Measurements from ENCODE around the gene TAMALIN. TPM values are rescaled to one million over a fixed set of nuclear protein-coding genes. Genes with fewer than 3 reads are reported as not detected.

TAMALIN gene
- total RNA-seq, 1 donor from 2014 or later: 11.1 TPM

DNA sequence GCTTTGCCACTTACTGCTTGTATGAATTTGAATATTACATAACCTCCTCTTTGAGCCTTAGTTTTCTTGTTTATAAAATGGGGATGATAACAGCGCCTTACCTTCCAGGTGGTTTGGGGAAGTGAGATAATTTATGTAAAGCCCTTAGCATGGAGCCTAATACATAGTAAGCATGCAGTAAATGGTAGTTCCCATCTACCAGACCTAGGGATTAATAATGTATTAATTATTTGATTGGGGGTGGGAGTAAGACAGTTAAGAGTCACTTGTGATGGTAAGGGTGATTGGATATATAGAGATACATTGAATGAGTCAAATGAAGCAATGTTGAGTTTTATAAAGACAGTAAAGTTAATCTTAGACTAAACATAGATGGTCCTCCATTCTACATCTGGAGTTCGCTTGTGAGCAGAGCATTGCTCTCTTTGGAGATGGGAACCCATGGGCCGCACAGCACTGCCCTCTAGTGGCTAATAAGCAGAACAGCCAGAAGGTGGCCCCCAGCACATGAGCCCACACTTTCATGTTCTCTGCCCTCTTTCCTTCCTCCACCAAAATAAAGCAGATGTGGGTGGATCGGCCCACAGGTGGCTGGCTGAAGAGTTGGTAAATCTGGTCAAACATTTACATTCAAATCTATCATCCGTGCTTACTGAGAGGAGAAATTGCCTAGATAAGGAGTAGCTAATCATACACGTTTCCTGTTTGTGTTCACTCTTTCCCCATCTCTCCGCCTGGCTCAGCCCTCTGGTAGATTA lies 26.5 kb upstream of the TAMALIN start:
- H3K27ac Mint-ChIP-seq (ENCODE audit: unreplicated experiment): no peak overlapping the region
- peaks cover 18% of the 10 kb centered on the region for H3K4me1 Mint-ChIP-seq (ENCODE audit: low read depth)

DNA sequence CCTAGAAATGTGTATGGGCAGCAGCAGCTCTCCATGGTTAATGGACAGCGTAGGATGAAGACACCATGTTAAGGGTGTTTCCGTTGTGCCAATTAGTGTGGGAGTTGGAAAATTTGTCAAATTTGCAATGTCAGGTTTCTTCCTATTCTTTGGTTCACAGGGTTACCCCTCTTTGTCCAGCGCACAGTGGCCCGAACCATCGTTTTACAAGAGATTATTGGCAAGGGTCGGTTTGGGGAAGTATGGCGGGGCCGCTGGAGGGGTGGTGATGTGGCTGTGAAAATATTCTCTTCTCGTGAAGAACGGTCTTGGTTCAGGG lies 26.0 kb upstream of the TAMALIN start:
- H3K27me3 Mint-ChIP-seq (ENCODE audit: low read depth): no peaks in the 10 kb centered on the region
- H3K27ac Mint-ChIP-seq (ENCODE audit: unreplicated experiment): no peak overlapping the region
- H3K36me3 Mint-ChIP-seq (ENCODE audit: low read depth): peaks cover 19% of the 10 kb centered on the region
- H3K4me1 Mint-ChIP-seq (ENCODE audit: low read depth): peaks cover 14% of the 10 kb centered on the region
- no peaks in the 10 kb centered on the region for H3K9me3 Mint-ChIP-seq (ENCODE audit: low read depth)
- TF ChIP-seq, protein P1, sequence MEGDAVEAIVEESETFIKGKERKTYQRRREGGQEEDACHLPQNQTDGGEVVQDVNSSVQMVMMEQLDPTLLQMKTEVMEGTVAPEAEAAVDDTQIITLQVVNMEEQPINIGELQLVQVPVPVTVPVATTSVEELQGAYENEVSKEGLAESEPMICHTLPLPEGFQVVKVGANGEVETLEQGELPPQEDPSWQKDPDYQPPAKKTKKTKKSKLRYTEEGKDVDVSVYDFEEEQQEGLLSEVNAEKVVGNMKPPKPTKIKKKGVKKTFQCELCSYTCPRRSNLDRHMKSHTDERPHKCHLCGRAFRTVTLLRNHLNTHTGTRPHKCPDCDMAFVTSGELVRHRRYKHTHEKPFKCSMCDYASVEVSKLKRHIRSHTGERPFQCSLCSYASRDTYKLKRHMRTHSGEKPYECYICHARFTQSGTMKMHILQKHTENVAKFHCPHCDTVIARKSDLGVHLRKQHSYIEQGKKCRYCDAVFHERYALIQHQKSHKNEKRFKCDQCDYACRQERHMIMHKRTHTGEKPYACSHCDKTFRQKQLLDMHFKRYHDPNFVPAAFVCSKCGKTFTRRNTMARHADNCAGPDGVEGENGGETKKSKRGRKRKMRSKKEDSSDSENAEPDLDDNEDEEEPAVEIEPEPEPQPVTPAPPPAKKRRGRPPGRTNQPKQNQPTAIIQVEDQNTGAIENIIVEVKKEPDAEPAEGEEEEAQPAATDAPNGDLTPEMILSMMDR (IDR thresholded peaks at IDR 0.05): no peak
- H3K4me3 Mint-ChIP-seq (ENCODE audit: unreplicated experiment): no peak overlapping the region
- DNase-seq (ENCODE audit: low spot score): no peak

More for the DNA sequence above, 26.5 kb upstream of the TAMALIN start:
- DNase-seq (ENCODE audit: low spot score): no peak
- peaks cover 19% of the 10 kb centered on the region for H3K36me3 Mint-ChIP-seq (ENCODE audit: low read depth)
- H3K9me3 Mint-ChIP-seq (ENCODE audit: low read depth): no peaks in the 10 kb centered on the region
- no peak overlapping the region for H3K4me3 Mint-ChIP-seq (ENCODE audit: unreplicated experiment)
- no peaks in the 10 kb centered on the region for H3K27me3 Mint-ChIP-seq (ENCODE audit: low read depth)
- TF ChIP-seq, protein P1 (IDR thresholded peaks at IDR 0.05): peak; percentile 96

DNA sequence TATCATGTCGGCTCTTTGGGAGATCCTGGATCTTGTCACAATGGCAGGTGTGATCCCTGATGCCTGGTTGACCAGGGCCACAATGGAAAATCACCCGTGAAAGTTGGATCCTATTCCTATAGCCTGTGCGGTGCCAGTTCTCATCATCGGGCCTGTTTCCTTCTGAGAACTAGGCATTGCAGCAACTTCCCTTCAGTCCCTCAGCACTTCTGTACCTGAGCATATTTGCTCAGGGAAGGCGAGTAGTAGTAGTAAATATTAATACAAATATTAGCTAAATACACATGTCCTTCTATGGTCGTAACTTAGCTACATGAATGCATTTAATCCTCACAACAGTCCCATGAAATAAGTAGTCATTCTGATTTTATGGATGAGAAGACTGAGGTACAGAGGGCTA lies 22.1 kb upstream of the TAMALIN start:
- H3K27me3 Mint-ChIP-seq (ENCODE audit: low read depth): no peaks in the 10 kb centered on the region
- no peak overlapping the region for H3K4me3 Mint-ChIP-seq (ENCODE audit: unreplicated experiment)
- DNase-seq (ENCODE audit: low spot score): no peak
- H3K27ac Mint-ChIP-seq (ENCODE audit: unreplicated experiment): no peak overlapping the region
- TF ChIP-seq, protein P1 (IDR thresholded peaks at IDR 0.05): no peak
- peaks cover under 1% of the 10 kb centered on the region for H3K4me1 Mint-ChIP-seq (ENCODE audit: low read depth)
- peaks cover 11% of the 10 kb centered on the region for H3K36me3 Mint-ChIP-seq (ENCODE audit: low read depth)
- H3K9me3 Mint-ChIP-seq (ENCODE audit: low read depth): no peaks in the 10 kb centered on the region

DNA sequence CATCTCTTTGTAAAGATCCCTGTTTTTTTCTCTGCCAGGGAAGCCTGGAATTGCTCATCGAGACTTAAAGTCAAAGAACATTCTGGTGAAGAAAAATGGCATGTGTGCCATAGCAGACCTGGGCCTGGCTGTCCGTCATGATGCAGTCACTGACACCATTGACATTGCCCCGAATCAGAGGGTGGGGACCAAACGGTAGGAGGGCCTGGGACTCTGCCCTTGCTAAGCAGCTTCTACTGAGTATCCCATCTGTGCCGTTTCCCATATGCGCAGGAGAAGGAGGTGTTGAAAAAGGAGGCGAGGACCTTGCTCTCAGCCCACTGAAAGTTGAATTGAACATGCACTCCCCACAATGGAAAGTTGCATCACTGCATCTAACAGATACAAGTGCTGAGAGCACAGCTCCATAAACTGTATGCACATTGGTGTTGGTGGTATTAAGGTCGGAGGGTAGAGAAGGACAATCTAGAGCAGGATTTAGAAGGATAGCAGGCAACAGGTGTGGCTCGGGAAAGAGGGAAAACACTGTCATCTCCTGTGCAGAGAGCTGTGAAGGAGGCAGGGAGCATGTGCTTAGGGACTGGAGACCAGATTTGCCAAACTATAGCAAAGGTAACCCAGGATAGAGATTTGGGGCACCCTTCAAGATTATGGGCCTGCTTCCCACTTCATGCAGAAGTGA lies 21.5 kb upstream of the TAMALIN start:
- TF ChIP-seq, protein P1 (IDR thresholded peaks at IDR 0.05): no peak
- H3K9me3 Mint-ChIP-seq (ENCODE audit: low read depth): no peaks in the 10 kb centered on the region
- H3K4me3 Mint-ChIP-seq (ENCODE audit: unreplicated experiment): no peak overlapping the region
- DNase-seq (ENCODE audit: low spot score): no peak
- no peaks in the 10 kb centered on the region for H3K4me1 Mint-ChIP-seq (ENCODE audit: low read depth)
- peaks cover 11% of the 10 kb centered on the region for H3K36me3 Mint-ChIP-seq (ENCODE audit: low read depth)
- no peaks in the 10 kb centered on the region for H3K27me3 Mint-ChIP-seq (ENCODE audit: low read depth)
- H3K27ac Mint-ChIP-seq (ENCODE audit: unreplicated experiment): no peak overlapping the region

- no peaks in the 10 kb centered on the region for H3K4me1 Mint-ChIP-seq (ENCODE audit: low read depth)
- H3K4me3 Mint-ChIP-seq (ENCODE audit: unreplicated experiment): no peak overlapping the region
- H3K27me3 Mint-ChIP-seq (ENCODE audit: low read depth): no peaks in the 10 kb centered on the region
- H3K36me3 Mint-ChIP-seq (ENCODE audit: low read depth): peaks cover 11% of the 10 kb centered on the region
- H3K9me3 Mint-ChIP-seq (ENCODE audit: low read depth): no peaks in the 10 kb centered on the region
- no peak for DNase-seq (ENCODE audit: low spot score)
- TF ChIP-seq, protein P1 (IDR thresholded peaks at IDR 0.05): no peak
- no peak overlapping the region for H3K27ac Mint-ChIP-seq (ENCODE audit: unreplicated experiment)
Measured at GRCh38 chr12:51986834-51987233, 19.9 kb upstream of the TAMALIN start.

Measured in chondrocyte (in vitro differentiated cells).